Omental fat pad (tissue), 4 donors: ENCODE data around the gene DENND2A. TPM values are rescaled to one million over a fixed set of nuclear protein-coding genes. Genes with fewer than 3 reads are reported as not detected.

Experiments used
- ATAC-seq: fragments of 150-250 bp; one replicate; pipeline ENCODE4 v1.9.1; 2016; ENCODE audit warnings: mild to moderate bottlenecking, moderate library complexity; ENCODE audit not compliant: low FRiP score
- DNase-seq: peaks from one replicate; pipeline ENCODE4 v3.0.0-alpha.2; 2019; ENCODE audit warnings: low spot score
- CTCF ChIP-seq, 3 donors: fragments of 450-650 bp; IDR thresholded peaks; one replicate each; pipeline ENCODE4 v1.5.1; 2016 to 2017; ENCODE audit warnings: antibody characterized with exemption in 3 of 3, mild to moderate bottlenecking in 3 of 3, moderate library complexity in 2 of 3
- total RNA-seq, 4 donors: library from RNA; depleted of rRNA; stranded (reverse); fragments of >200 nt; gene quantifications; one replicate each; pipeline ENCODE4 v1.1.0, GENCODE V29; 2016

Gene DENND2A
- total RNA-seq, 4 donors from 2014 or later: 6.7 to 34.7 (median 15.7) TPM

- no peak for TF ChIP-seq CTCF (IDR thresholded peaks at IDR 0.05)
- ATAC-seq (peak; percentile 71), DNase-seq (no peak)
Observed at GRCh38 chr7:140526787-140527664, 113.6 kb downstream of the DENND2A start.

GRCh38 chr7:140526214-140526613 lies 114.4 kb downstream of the DENND2A start:
- no peak for TF ChIP-seq CTCF (IDR thresholded peaks at IDR 0.05)
- DNase-seq (no peak), ATAC-seq (no peak)

- ATAC-seq (no peak), DNase-seq (no peak)
- TF ChIP-seq CTCF (IDR thresholded peaks at IDR 0.05): no peak
Observed at GRCh38 chr7:140525743-140526142, 114.9 kb downstream of the DENND2A start.

GRCh38 chr7:140521421-140521820 lies 119.2 kb downstream of the DENND2A start:
- no peak for TF ChIP-seq CTCF (IDR thresholded peaks at IDR 0.05)
- ATAC-seq (no peak), DNase-seq (no peak)

GRCh38 chr7:140519007-140519399 lies 121.6 kb downstream of the DENND2A start:
- TF ChIP-seq CTCF (IDR thresholded peaks at IDR 0.05): no peak
- ATAC-seq (no peak), DNase-seq (no peak)

GRCh38 chr7:140518370-140519006 lies 122.1 kb downstream of the DENND2A start:
- TF ChIP-seq CTCF (IDR thresholded peaks at IDR 0.05): no peak
- DNase-seq (no peak), ATAC-seq (no peak)
